K562 (cell line): ENCODE measurements around the gene PIH1D1. TPM values are rescaled to one million over a fixed set of nuclear protein-coding genes. Genes with fewer than 3 reads are reported as not detected.

ENCODE experiments used
- ATAC-seq: fragments of 200-7000 bp; cut with Tn5 transposase; 3 replicates; pipeline ENCODE4 v1.9.1; 2020; ENCODE audit warnings: moderate library complexity
- BruUV-seq: library from RNA; stranded (reverse); fragments of 400-500 nt; replicated peaks from 2 replicates; lab custom pipeline; 2021; lab: Mats Ljungman, UMichigan
- CTCF ChIA-PET: fragments of 300-600 bp; formaldehyde crosslinking; extraction: SDS; loops from one replicate; lab custom pipeline; 2021; ENCODE audit warnings: low intra/inter-chr PET ratio; lab: Yijun Ruan, JAX
- POLR2A ChIA-PET: fragments of 300-600, 350-650 bp; sonication (Branson Sonifier 250); formaldehyde crosslinking; extraction: SDS; loops from one replicate; lab custom pipeline; 2021; ENCODE audit warnings: antibody characterized with exemption, inconsistent platforms; lab: Yijun Ruan, JAX
- DNase-seq, 4 experiments: peaks; one replicate each; pipeline versions ENCODE4 v3.0.0 to v3.0.0-alpha.2; 2011 to 2018; ENCODE audit warnings: low spot score in 3 of 4, mixed read lengths in 3 of 4; ENCODE audit errors: extremely low read depth in 1 of 4
- FAIRE-seq: peaks from 2 replicates; lab custom pipeline; 2011; peaks lifted over from hg19 to GRCh38; lab: Jason Lieb, UNC
- H2AFZ ChIP-seq: 2 replicates; pipeline ENCODE4 v1.6.0; 2011; ENCODE audit warnings: low read depth, low read length, control low read depth, inconsistent platforms
- H3K27ac ChIP-seq: fragments of 200-600 bp; 3 replicates; pipeline ENCODE4 v1.8.0; 2011; ENCODE audit warnings: low read depth, mild to moderate bottlenecking, control low read depth, inconsistent platforms, low read length, moderate library complexity, mixed read lengths; ENCODE audit errors: extremely low read depth
- H3K27me3 ChIP-seq, 2 experiments: fragments of 300-600 bp in 1 of 2; 2 replicates in 1 of 2; 3 replicates in 1 of 2; pipeline versions ENCODE4 v1.6.0 to v1.8.0; 2011; ENCODE audit warnings: inconsistent platforms in 2 of 2, low read length in 2 of 2, mild to moderate bottlenecking in 1 of 2, mixed read lengths in 1 of 2, moderate library complexity in 1 of 2; ENCODE audit not compliant: control insufficient read depth in 2 of 2, insufficient read depth in 2 of 2
- H3K36me3 ChIP-seq: fragments of 300-600 bp; 3 replicates; pipeline ENCODE4 v1.8.0; 2011; ENCODE audit warnings: mild to moderate bottlenecking, low read length, inconsistent platforms; ENCODE audit not compliant: control insufficient read depth, insufficient read depth
- H3K4me1 ChIP-seq, 2 experiments: fragments of 200-600 bp in 1 of 2; replicated peaks in 1 of 2; 2 replicates in 1 of 2; 3 replicates in 1 of 2; pipeline versions ENCODE4 v1.5.1 to v1.8.0; 2011; ENCODE audit warnings: inconsistent platforms in 2 of 2, low read length in 2 of 2, mild to moderate bottlenecking in 1 of 2, mixed read lengths in 1 of 2, moderate library complexity in 1 of 2; ENCODE audit not compliant: control insufficient read depth in 2 of 2, insufficient read depth in 2 of 2
- H3K4me2 ChIP-seq: 2 replicates; pipeline ENCODE4 v1.6.1; 2011; ENCODE audit warnings: low read length, control low read depth, inconsistent platforms, mixed read lengths; ENCODE audit not compliant: insufficient read depth
- H3K4me3 ChIP-seq: fragments of 200-600 bp; sonication (generic), shearing (Covaris generic); 2 replicates; pipeline ENCODE4 v1.5.1; 2016; ENCODE audit warnings: control low read depth, inconsistent platforms
- H3K79me2 ChIP-seq: fragments of 200-600 bp; 3 replicates; pipeline ENCODE4 v1.8.0; 2011; ENCODE audit warnings: low read length, inconsistent platforms; ENCODE audit not compliant: control insufficient read depth, insufficient read depth
- H3K9ac ChIP-seq, 2 experiments: 2 replicates each; pipeline versions ENCODE4 v1.6.0 to v1.6.1; 2011; ENCODE audit warnings: low read depth in 2 of 2, low read length in 2 of 2, control low read depth in 1 of 2, inconsistent platforms in 1 of 2, mild to moderate bottlenecking in 1 of 2, mixed read lengths in 1 of 2; ENCODE audit not compliant: insufficient read depth in 1 of 2
- H3K9me1 ChIP-seq: one replicate; pipeline ENCODE4 v1.6.0; 2011; ENCODE audit warnings: inconsistent platforms, mild to moderate bottlenecking, low read length, moderate library complexity; ENCODE audit not compliant: control insufficient read depth, insufficient read depth
- H3K9me3 ChIP-seq: replicated peaks from 2 replicates; pipeline ENCODE4 v1.5.1; 2011; ENCODE audit warnings: low read depth, low read length, inconsistent platforms; ENCODE audit not compliant: control insufficient read depth, insufficient read depth
- H4K20me1 ChIP-seq: replicated peaks from 2 replicates; pipeline ENCODE4 v1.6.1; 2011; ENCODE audit warnings: low read length, inconsistent platforms, mixed read lengths; ENCODE audit not compliant: control insufficient read depth, insufficient read depth
- ARID3A ChIP-seq: IDR thresholded peaks from 2 replicates; pipeline ENCODE4 v1.6.1; 2012; ENCODE audit warnings: low read depth, low read length, improper control_type of control experiment, borderline replicate concordance
- DIDO1 ChIP-seq: fragments of 450-650 bp; IDR thresholded peaks from 2 replicates; pipeline ENCODE4 v1.6.1; 2016; ENCODE audit warnings: low read depth, missing biosample characterization, missing genetic modification characterization
- HDAC6 ChIP-seq: IDR thresholded peaks from 2 replicates; pipeline ENCODE4 v1.6.1; 2012; ENCODE audit warnings: low read depth, mild to moderate bottlenecking, control low read depth, inconsistent platforms, low read length, moderate library complexity
- MEF2A ChIP-seq: IDR thresholded peaks from 2 replicates; pipeline ENCODE4 v1.6.1; 2011; ENCODE audit warnings: low read depth, mild to moderate bottlenecking, low read length, moderate library complexity; ENCODE audit not compliant: control insufficient read depth
- MITF ChIP-seq: IDR thresholded peaks from 2 replicates; pipeline ENCODE4 v1.6.1; 2014; ENCODE audit warnings: antibody characterized with exemption
- NBN ChIP-seq: fragments of 450-650 bp; IDR thresholded peaks from 2 replicates; pipeline ENCODE4 v1.6.1; 2016; ENCODE audit warnings: low read depth, mild to moderate bottlenecking
- PCBP1 ChIP-seq: fragments of 200-400 bp; formaldehyde crosslinking; IDR thresholded peaks from 2 replicates; pipeline ENCODE4 v1.6.1; 2018; ENCODE audit warnings: mild to moderate bottlenecking, low read depth, low read length; ENCODE audit not compliant: poor library complexity, severe bottlenecking
- REST ChIP-seq, 2 experiments: fragments of 450-650 bp; formaldehyde crosslinking in 1 of 2; IDR thresholded peaks; 2 replicates each; pipeline versions ENCODE4 v1.4.0 to v1.6.1; 2014 to 2020; ENCODE audit warnings: mild to moderate bottlenecking in 2 of 2, borderline replicate concordance in 1 of 2, low read depth in 1 of 2
- TCFL5 ChIP-seq: fragments of 250-450 bp; sonication (Bioruptor Pico); conservative IDR thresholded peaks from 2 replicates; pipeline ENCODE4 v1.6.1; 2021; ENCODE audit warnings: mild to moderate bottlenecking, moderate library complexity, matching md5 sums
- WGBS: fragments of 100-300 bp; shearing (Covaris generic); methylation state at CpG from one replicate; pipeline ENCODE4 v1.1.6; 2016; ENCODE audit warnings: low coverage, mixed read lengths; ENCODE audit not compliant: insufficient coverage; ENCODE audit errors: missing lambda C conversion rate; 5-methylcytosine and 5-hydroxymethylcytosine counted together
- in situ Hi-C: fragments of 300-500 bp; cut with MboI; formaldehyde crosslinking; loops from 4 replicates; pipeline ENCODE4 v1.15.0; 2018; ENCODE audit warnings: inconsistent platforms, mixed read lengths
- intact Hi-C: fragments of 100-400 bp; cut with micrococcal nuclease; formaldehyde crosslinking; loops from 2 replicates; pipeline ENCODE4 v1.14.2; 2022
- polyA plus RNA-seq, 8 experiments: library from polyadenylated mRNA; depleted of rRNA in 4 of 8; stranded (reverse) in 5 of 8; unstranded in 3 of 8; fragments of >200 nt; fragmentation: Nextera tagmentation in 2 of 8; fragmentation: Illumina TruSeq in 1 of 8; extraction: Ambion mirVana in 2 of 8; extraction: Trizol in 1 of 8; gene quantifications; 2 replicates each; pipeline versions ENCODE4 v1.2.1 to v1.2.3, GENCODE V29; 2011 to 2014; ENCODE audit warnings: inconsistent platforms in 1 of 8, missing spikeins in 1 of 8
- total RNA-seq, 7 experiments: library from RNA; depleted of rRNA in 6 of 7; stranded (reverse); fragments of >200 nt in 6 of 7; fragmentation: Illumina TruSeq in 2 of 7; extraction: Trizol in 2 of 7; gene quantifications; 2 replicates each; pipeline versions ENCODE4 v1.2.1 to v1.2.3, GENCODE V29; 2011 to 2021; ENCODE audit warnings: low replicate concordance in 1 of 7

The PIH1D1 gene
- total and polyA plus RNA-seq, 9 of the 15 experiments (the other 6 are each of a cell fraction or from before 2014, with no cell fraction given), result 26.5 to 224 (median 137) TPM

- intact Hi-C loops, result no loop called here
- BruUV-seq, result no TSS peak
- Histone ChIP-seq H3K4me2 (peak overlapping the region; percentile 73), H3K9me1 (no peaks in the 10 kb centered on the region), H3K27me3 (peaks cover 7 to 19% of the 10 kb centered on the region in 2 experiments; a peak in 4 of 5 replicates), H3K9me3 (no peaks in the 10 kb centered on the region), H3K4me1 (peaks cover 29 to 57% of the 10 kb centered on the region in 2 experiments; a peak in 4 of 5 replicates), H3K36me3 (no peaks in the 10 kb centered on the region), H3K4me3 (peak overlapping the region; percentile 22), H2AFZ (peak overlapping the region; percentile 93), H3K79me2 (no peaks in the 10 kb centered on the region), H3K9ac (peak overlapping the region; percentile 49 to 80; a peak in 3 of 4 replicates), H4K20me1 (no peaks in the 10 kb centered on the region), H3K27ac (peak overlapping the region; percentile 60)
- in situ Hi-C loops, result loop anchor here (5.0 kb wide), 1 partner anchor 44 kb away; no protein-coding TSS in a partner anchor
- ATAC-seq (peak; percentile 86), DNase-seq (peak; percentile 87 to 93 (median 88)), FAIRE-seq (peak; percentile 88)
- WGBS, result 37% methylated on average over 38 of the region's 42 CpGs
- ChIA-PET POLR2A (interaction anchor here (0.9 to 1.6 kb wide), 3 partner anchors 14 to 52 kb away, joined by 3 to 6 read pairs (median 4); no protein-coding TSS in a partner anchor), CTCF (no interaction called here)
- no peak for TF ChIP-seq DIDO1 (tag)
- TF ChIP-seq TCFL5 (CRISPR knock-in tag), result no peak
- no peak for TF ChIP-seq HDAC6
- TF ChIP-seq PCBP1, result no peak
- TF ChIP-seq ARID3A, result no peak
- TF ChIP-seq NBN, result peak; percentile 91
- peak; percentile 52; the same call in 1 of the 2 replicates for TF ChIP-seq REST (IDR thresholded peaks at IDR 0.05; ENCODE audit: borderline replicate concordance)
- no peak for TF ChIP-seq REST (CRISPR knock-in tag; IDR thresholded peaks at IDR 0.05; ENCODE audit: low read depth)
- TF ChIP-seq MITF, result no peak
- TF ChIP-seq MEF2A, result no peak
These were observed 15.1 kb downstream of the PIH1D1 start for GRCh38 chr19:49436381-49437017.
